Right renal cortex interstitium (tissue), 3 donors: Measurements from ENCODE around the gene PAX7. TPM values are rescaled to one million over a fixed set of nuclear protein-coding genes. Genes with fewer than 3 reads are reported as not detected.

Experiments used
- DNase-seq, 3 donors: peaks; one replicate each; pipeline ENCODE4 v3.0.0-alpha.2; 2013; ENCODE audit warnings: low read depth in 3 of 3, low spot score in 2 of 3
- polyA plus RNA-seq, 3 donors: library from polyadenylated mRNA; unstranded; fragments of 120-200 nt; gene quantifications; one replicate each; pipeline ENCODE4 v1.2.1, GENCODE V29; 2013; ENCODE audit not compliant: insufficient read length in 3 of 3

Gene PAX7
- polyA plus RNA-seq, 3 donors = not detected

DNA sequence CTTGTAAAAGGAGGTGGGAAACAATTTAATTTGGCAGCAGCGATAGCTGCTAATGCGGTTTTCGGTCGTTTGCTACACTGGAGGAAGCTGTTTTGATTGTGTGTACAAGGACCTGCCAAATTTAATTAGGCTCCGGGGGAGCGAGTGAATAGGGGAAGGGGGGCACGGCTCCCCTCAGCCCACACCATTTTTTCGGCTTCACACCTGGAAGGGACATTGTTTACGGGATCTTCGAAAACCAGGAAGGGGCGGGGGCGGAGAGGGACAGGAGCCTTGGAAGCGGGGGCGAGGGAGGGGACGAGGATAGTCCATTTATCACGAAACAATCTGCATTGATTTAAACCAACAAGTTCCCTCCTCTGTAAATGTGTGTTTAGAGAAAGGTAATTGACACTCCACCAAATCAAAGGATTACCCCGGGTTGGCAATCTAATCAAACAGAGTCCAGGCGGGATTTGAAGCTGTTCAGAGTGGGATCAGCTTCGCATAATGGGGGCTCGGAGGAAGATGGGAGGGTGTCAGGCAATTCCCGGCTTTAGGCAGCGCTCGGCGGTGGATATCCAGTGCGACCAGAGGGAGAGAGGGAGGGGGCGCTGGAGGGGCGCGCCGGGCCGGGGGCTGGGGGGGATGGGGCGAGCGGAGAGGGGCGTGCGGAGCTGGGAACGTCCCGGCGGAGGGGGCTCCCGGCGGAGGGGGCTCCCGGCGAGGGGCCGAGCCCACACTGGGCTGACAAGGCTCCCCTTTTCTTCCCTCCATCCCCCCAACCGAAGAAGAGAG is 9.8 kb downstream of the PAX7 start:
- no peak for DNase-seq

- DNase-seq = no peak
These were observed 10.6 kb downstream of the PAX7 start for GRCh38 chr1:18641005-18641941.

DNA sequence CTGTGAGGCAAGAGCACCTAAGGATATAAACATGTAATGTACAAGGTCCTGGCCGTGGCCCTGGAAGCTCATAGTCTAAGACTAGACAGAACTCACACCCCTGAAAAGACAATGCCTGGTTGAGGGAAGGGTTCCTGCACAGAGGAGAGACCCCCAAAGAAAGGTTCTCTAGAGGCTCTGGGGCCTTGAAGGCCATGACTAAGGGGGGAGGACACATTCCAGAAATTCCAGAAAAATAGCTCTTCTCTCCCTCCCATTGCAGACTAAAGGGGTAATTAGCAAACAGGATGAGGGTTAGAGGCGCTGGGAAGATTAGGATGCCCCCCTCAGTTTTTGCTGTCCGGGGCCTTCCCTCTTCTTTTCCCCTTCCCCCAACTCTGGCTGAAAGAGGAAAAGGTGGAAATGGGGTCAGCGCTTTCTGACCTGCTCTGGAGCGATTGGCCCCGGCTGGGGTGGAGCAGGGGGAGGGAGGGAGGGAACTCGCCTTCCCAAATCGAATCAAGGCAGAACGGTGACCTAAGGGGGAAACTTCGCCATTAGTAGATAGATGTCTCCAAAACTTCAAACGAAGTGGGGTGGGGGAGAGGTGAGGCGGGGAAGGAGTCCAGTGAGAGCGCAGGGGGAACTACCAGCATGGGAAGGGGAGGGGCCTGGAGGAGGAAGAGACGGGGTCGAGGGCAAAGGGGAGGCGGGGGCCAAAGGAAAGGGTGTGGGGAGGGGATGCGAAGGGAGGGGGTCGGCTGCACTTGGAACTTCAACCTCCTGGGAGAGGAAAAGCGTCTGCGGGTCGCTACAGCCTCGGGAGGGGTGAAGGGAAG is 11.8 kb downstream of the PAX7 start:
- DNase-seq = no peak

GRCh38 chr1:18643154-18644012 is 12.7 kb downstream of the PAX7 start:
- DNase-seq = no peak

DNA sequence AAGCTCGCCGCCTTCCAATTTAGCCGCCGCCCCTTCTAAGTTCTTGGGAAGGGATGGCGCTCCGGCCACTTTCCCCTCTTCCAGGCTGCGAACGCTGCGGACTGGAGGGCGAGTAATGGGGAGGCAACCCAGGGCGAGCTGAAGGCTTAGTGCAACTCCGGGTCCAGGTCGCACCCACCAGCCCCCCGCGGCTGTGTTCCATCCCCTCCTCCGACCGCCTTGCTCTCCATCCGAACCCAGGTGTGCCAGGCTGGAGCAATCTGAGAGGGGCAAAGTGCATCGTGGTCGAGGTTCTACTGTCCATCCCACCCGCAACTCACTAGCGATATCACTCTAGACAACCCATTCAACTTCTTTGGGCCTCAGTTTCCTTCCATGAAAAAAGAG is 13.4 kb downstream of the PAX7 start:
- no peak for DNase-seq

DNA sequence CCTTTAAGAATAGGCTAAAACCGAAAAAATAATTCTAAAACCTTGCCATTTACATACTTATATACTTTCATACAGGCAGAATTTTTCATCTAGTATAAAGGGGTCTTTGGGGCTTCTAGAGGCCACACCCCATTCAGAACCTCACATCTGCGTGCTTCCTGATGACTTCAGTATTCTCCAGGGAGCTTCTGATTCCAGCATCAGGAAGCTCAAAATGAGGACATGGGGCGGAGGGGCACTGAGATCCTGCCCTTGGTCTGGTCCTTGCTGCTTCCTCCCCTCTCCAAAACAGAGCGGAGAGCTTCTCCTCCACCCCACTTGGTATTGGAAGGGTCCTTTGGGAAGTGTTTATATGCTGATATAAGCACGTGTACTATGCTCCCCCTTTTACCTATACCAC is 13.8 kb downstream of the PAX7 start:
- no peak for DNase-seq

GRCh38 chr1:18644973-18645746 is 14.5 kb downstream of the PAX7 start:
- no peak for DNase-seq

GRCh38 chr1:18645747-18646090 is 15.1 kb downstream of the PAX7 start:
- no peak for DNase-seq

DNA sequence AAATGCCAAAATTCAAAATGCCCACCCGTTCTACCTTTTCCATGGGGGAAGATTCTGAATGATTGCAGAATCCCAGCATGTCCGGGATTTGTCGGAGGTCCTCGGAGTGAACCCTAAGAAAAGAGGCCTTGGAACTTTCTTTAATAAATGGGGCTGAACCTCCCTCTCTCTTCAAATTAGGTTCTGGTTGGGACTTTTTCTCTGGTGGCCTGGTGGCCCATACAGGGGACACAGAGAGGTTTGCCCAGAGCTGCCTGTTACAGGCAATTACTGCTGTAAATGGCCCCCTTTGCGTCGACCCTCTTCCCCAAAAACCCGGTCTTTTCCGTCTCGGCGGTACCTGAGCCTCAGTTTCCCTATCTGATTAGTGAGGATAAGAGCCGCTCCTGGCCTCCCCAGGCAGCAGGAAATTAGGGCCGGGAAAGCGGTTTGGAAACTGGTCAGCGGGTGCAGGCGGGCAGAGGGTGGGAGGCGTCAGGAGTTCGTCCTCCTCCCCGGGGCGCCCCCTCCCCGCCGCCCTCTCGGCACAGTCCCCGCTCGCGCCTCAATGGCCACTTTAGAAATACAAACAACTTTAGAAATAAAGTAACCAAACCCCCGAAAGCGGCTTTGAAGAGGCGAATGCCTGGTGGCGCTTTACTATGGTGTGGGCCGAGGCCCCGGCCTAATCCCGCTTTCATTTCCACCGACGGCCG is 15.6 kb downstream of the PAX7 start:
- DNase-seq = no peak

DNA sequence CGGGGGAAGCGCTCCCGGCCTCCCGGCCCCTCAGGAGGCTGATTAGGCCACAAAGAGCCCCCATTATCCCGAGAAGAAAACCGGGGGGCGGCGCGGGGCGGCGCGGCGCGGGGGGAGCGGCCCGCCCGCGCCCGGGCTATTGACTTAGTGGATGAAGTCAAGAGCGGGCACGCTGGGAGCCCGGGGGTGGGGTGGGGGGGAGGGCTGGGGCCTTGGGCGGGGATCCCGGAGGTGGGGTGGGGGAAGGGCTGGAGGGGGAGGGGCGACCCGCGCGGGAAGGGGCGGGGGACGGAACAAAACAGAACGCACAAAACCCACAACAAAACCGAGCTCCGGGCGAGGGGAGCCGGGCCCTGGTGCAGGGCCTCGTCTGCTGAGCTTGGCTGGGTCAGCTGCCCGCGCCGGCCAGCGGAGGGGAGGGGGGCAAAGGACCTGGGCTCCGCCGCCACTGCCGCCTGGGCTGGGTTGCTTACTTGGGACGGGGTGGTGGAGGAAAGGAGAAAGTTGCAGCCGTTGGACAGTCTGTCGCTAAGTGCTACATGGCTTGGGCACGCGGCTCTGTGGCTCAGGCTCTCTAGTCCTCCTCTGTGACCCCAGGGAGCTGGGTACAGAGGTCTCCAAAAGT is 16.3 kb downstream of the PAX7 start:
- DNase-seq = no peak

DNA sequence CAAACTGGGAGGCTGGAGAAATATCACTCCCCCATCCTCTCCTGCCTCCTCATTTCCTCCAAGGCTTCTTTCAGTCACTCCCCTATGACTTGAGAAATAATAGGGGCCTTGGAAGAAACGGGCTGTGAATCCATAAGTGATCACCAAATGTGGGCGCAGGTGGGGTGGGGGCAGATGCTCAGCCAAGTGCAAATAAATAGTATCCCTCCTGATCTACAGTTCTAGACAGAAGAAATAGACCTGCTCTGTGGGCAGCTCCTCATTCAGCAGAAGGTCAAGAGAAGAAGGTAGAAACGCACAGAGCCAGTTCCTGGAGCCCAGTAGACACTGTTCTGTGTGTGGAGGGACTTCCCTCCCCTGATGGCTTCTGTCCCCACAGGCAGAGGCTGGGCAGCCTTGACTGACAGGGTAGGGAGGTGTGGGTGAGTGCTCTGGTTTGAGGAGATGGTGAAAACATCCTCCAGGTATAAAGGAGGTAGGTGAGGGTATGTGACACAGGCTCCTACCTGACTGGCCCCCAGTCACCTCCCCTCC is 17.1 kb downstream of the PAX7 start:
- no peak for DNase-seq

- DNase-seq = no peak
These were observed 19.2 kb downstream of the PAX7 start for GRCh38 chr1:18649693-18650370.

DNA sequence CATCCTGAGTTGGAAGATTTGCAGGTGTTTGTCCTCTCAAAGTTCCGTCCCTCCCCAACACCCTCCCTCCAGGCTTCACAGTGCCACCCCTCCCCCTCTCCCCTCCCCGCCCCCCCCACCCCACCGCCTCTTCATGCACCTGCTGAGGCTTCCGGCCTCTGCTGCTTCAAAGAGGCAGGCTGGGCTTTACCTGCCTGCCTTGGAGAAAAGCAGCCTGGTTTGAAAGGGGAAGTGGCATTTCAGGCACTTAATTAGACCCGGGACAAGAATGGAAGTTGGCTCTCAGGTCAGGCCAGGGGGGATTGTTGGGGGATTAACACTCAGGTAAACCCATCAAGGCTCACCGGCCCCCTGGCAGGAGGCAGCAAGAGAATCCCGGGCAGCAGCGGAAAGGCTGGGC is 21.1 kb downstream of the PAX7 start:
- DNase-seq = no peak

- DNase-seq = no peak
These were observed 22.1 kb downstream of the PAX7 start for GRCh38 chr1:18652791-18653190.

- DNase-seq = no peak
These were observed 22.7 kb downstream of the PAX7 start for GRCh38 chr1:18653367-18653766.

DNA sequence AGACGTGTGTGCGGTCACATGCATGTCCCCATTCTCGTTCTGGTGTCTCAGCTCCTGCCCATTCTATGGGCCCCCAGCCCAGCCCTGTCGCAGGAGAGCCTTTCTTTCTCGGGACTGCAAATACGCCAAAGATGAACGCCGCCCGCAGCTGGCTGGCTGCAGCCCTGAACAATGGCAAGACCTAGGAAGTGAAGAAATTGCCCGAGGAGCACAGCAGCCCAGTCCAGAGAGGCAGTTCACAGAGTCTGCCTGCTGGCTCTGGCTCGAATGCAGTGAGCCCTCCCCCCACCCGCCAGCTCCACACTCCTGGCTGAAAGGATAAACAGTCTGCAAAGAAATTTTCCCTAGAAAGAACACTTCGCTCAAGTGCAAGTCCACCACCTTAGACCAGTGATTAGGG is 23.3 kb downstream of the PAX7 start:
- DNase-seq = no peak

- no peak for DNase-seq
These were observed 24.0 kb downstream of the PAX7 start for GRCh38 chr1:18654599-18654998.
